ENCODE results near the gene KCNH2. TPM values are rescaled to one million over a fixed set of nuclear protein-coding genes. Genes with fewer than 3 reads are reported as not detected.
A peak's percentile ranks its signal among the peaks of the same experiment; 100 is the strongest.

The KCNH2 gene
- total RNA-seq, 4 donors from 2014 or later, result 0.70 TPM; not detected in 3

GRCh38 chr7:150939052-150939451, 39.1 kb downstream of the KCNH2 start:
- H3K36me3 ChIP-seq, result no peaks in the 10 kb centered on the region
- no peak overlapping the region for H3K4me3 ChIP-seq
- H3K27ac ChIP-seq, result no peak overlapping the region
- H3K4me1 ChIP-seq, result peaks cover 23% of the 10 kb centered on the region
- TF ChIP-seq EP300 (IDR thresholded peaks at IDR 0.05), result no peak
- no peak for TF ChIP-seq POLR2A (IDR thresholded peaks at IDR 0.05)
- no peak for TF ChIP-seq CTCF (IDR thresholded peaks at IDR 0.05)
- no peak for TF ChIP-seq POLR2AphosphoS5 (IDR thresholded peaks at IDR 0.05)
- 100% methylated on average over 2 of the region's 2 CpGs for WGBS
- no peaks in the 10 kb centered on the region for H3K9me3 ChIP-seq
- peak; percentile 24 to 25 for DNase-seq (ENCODE audit: low spot score in 2 of 2)
- H3K27me3 ChIP-seq, result peaks cover 13% of the 10 kb centered on the region

GRCh38 chr7:150938566-150938965, 39.6 kb downstream of the KCNH2 start:
- Histone ChIP-seq H3K4me1 (peaks cover 23% of the 10 kb centered on the region), H3K36me3 (no peaks in the 10 kb centered on the region), H3K9me3 (no peaks in the 10 kb centered on the region), H3K4me3 (no peak overlapping the region), H3K27ac (no peak overlapping the region), H3K27me3 (peaks cover 13% of the 10 kb centered on the region)
- TF ChIP-seq CTCF (IDR thresholded peaks at IDR 0.05) (no peak), POLR2A (IDR thresholded peaks at IDR 0.05) (no peak), EP300 (IDR thresholded peaks at IDR 0.05) (no peak), POLR2AphosphoS5 (IDR thresholded peaks at IDR 0.05) (no peak)
- WGBS, result 44% methylated on average over 4 of the region's 4 CpGs
- DNase-seq (ENCODE audit: low spot score in 2 of 2), result no peak

GRCh38 chr7:150937848-150938561, 40.1 kb downstream of the KCNH2 start:
- WGBS, result 29% methylated on average over 13 of the region's 15 CpGs
- Histone ChIP-seq H3K4me3 (no peak overlapping the region), H3K27me3 (peaks cover 13% of the 10 kb centered on the region), H3K4me1 (peaks cover 20% of the 10 kb centered on the region), H3K9me3 (no peaks in the 10 kb centered on the region), H3K27ac (no peak overlapping the region), H3K36me3 (no peaks in the 10 kb centered on the region)
- DNase-seq (ENCODE audit: low spot score in 2 of 2), result peak; percentile 40 to 70
- TF ChIP-seq EP300 (IDR thresholded peaks at IDR 0.05) (no peak), POLR2AphosphoS5 (IDR thresholded peaks at IDR 0.05) (no peak)

- TF ChIP-seq POLR2A (IDR thresholded peaks at IDR 0.05) (no peak), EP300 (IDR thresholded peaks at IDR 0.05) (no peak), CTCF (IDR thresholded peaks at IDR 0.05) (no peak), POLR2AphosphoS5 (IDR thresholded peaks at IDR 0.05) (no peak)
- DNase-seq (ENCODE audit: low spot score in 2 of 2), result peak in 1 of 2 donors; percentile 28
- Histone ChIP-seq H3K36me3 (no peaks in the 10 kb centered on the region), H3K27me3 (peaks cover 14% of the 10 kb centered on the region), H3K4me1 (peaks cover 12% of the 10 kb centered on the region), H3K9me3 (no peaks in the 10 kb centered on the region), H3K27ac (no peak overlapping the region), H3K4me3 (no peak overlapping the region)
- 90% methylated on average over 9 of the region's 9 CpGs for WGBS
These were observed 42.1 kb downstream of the KCNH2 start for GRCh38 chr7:150936018-150936417.

- Histone ChIP-seq H3K36me3 (no peaks in the 10 kb centered on the region), H3K27ac (no peak overlapping the region), H3K4me1 (peaks cover 12% of the 10 kb centered on the region), H3K27me3 (peaks cover 14% of the 10 kb centered on the region), H3K4me3 (no peak overlapping the region), H3K9me3 (no peaks in the 10 kb centered on the region)
- peak in 1 of 2 donors; percentile 53 for DNase-seq (ENCODE audit: low spot score in 2 of 2)
- 81% methylated on average over 4 of the region's 4 CpGs for WGBS
- TF ChIP-seq POLR2AphosphoS5 (IDR thresholded peaks at IDR 0.05) (no peak), EP300 (IDR thresholded peaks at IDR 0.05) (no peak), POLR2A (IDR thresholded peaks at IDR 0.05) (no peak), CTCF (IDR thresholded peaks at IDR 0.05) (no peak)
These were observed 43.0 kb downstream of the KCNH2 start for GRCh38 chr7:150935149-150935548.

Data from suprapubic skin (tissue), 4 donors.